DOHH2 (cell line): ENCODE data around the gene CPA3.

Experiments
- CTCF ChIP-seq: fragments of 200-600 bp; sonication (generic); IDR thresholded peaks from one replicate; pipeline ENCODE4 v1.5.1; 2014; ENCODE audit warnings: antibody characterized with exemption, mild to moderate bottlenecking, low read depth, low read length; ENCODE audit not compliant: poor library complexity, severe bottlenecking
- EZH2phosphoT487 ChIP-seq: fragments of 200-600 bp; sonication (generic); IDR thresholded peaks from 2 replicates; pipeline ENCODE4 v1.6.1; 2017; ENCODE audit warnings: borderline replicate concordance, mild to moderate bottlenecking, antibody characterized with exemption, low read length, moderate library complexity, mixed read lengths

- TF ChIP-seq CTCF (no peak), EZH2phosphoT487 (no peak)
Measured at GRCh38 chr3:148873270-148873927, 8.3 kb downstream of the CPA3 start.
